Muscle of back (tissue), 11 donors: ENCODE results near the gene ADGRL4. TPM values are rescaled to one million over a fixed set of nuclear protein-coding genes. Genes with fewer than 3 reads are reported as not detected.
"Not testable (repeated sequence)": the region's sequence is repeated elsewhere in the genome, so short reads cannot be mapped to it uniquely, and the experiment has no call there.

Experiments used
- DNase-seq, 3 donors: peaks; one replicate each; pipeline versions ENCODE4 v3.0.0 to v3.0.0-alpha.2; 2013
- polyA plus RNA-seq, 10 donors: library from polyadenylated mRNA; unstranded; fragments of 120-200 nt; gene quantifications; one replicate each; pipeline ENCODE4 v1.2.1, GENCODE V29; 2013; ENCODE audit not compliant: insufficient read length in 10 of 10

The ADGRL4 gene
- polyA plus RNA-seq, 10 donors, result 12.6 to 28.1 (median 19.5) TPM

GRCh38 chr1:78949227-78949626, 57.3 kb downstream of the ADGRL4 start:
- no peak for DNase-seq

GRCh38 chr1:78919150-78919549, 87.4 kb downstream of the ADGRL4 start:
- DNase-seq, result no peak

GRCh38 chr1:78918157-78918556, 88.4 kb downstream of the ADGRL4 start:
- DNase-seq, result no peak

- no peak for DNase-seq
Measured at GRCh38 chr1:78916986-78917385, 89.5 kb downstream of the ADGRL4 start.

GRCh38 chr1:78913950-78914349, 92.6 kb downstream of the ADGRL4 start:
- no peak for DNase-seq

- DNase-seq, result no peak
Measured at GRCh38 chr1:78911956-78912880, 94.3 kb downstream of the ADGRL4 start.

- no peak for DNase-seq
Measured at GRCh38 chr1:78902641-78903040, 103.9 kb downstream of the ADGRL4 start.

- peak; percentile 25 to 46 (median 34) for DNase-seq
Measured at GRCh38 chr1:78894811-78895210, 111.7 kb downstream of the ADGRL4 start.

GRCh38 chr1:78892260-78892840, 114.2 kb downstream of the ADGRL4 start:
- DNase-seq, result peak; percentile 33 to 67 (median 43)

- DNase-seq, result no peak
Measured at GRCh38 chr1:78887458-78887857, 119.1 kb downstream of the ADGRL4 start.

- no peak for DNase-seq
Measured at GRCh38 chr1:78884685-78885452, 121.7 kb downstream of the ADGRL4 start.

- DNase-seq, result no peak
Measured at GRCh38 chr1:78880223-78880622, 126.3 kb downstream of the ADGRL4 start.

- DNase-seq, result not testable (repeated sequence)
Measured at GRCh38 chr1:78875986-78876385, 130.5 kb downstream of the ADGRL4 start.

GRCh38 chr1:78872801-78873200, 133.7 kb downstream of the ADGRL4 start:
- DNase-seq, result not testable (repeated sequence)

- DNase-seq, result no peak
Measured at GRCh38 chr1:78871249-78871648, 135.3 kb downstream of the ADGRL4 start.

GRCh38 chr1:78869136-78869535, 137.4 kb downstream of the ADGRL4 start:
- peak in 1 of 3 donors; percentile 43 for DNase-seq

- DNase-seq, result no peak
Measured at GRCh38 chr1:78864175-78864574, 142.4 kb downstream of the ADGRL4 start.

- DNase-seq, result no peak
Measured at GRCh38 chr1:78856096-78856495, 150.4 kb downstream of the ADGRL4 start.

GRCh38 chr1:78855258-78855657, 151.3 kb downstream of the ADGRL4 start:
- DNase-seq, result no peak

GRCh38 chr1:78854556-78854955, 152.0 kb downstream of the ADGRL4 start:
- DNase-seq, result no peak

GRCh38 chr1:78843546-78843945, 163.0 kb downstream of the ADGRL4 start:
- peak in 1 of 3 donors; percentile 18 for DNase-seq

- peak in 2 of 3 donors; percentile 23 to 55 for DNase-seq
Measured at GRCh38 chr1:78843111-78843510, 163.4 kb downstream of the ADGRL4 start.
